GM12864 (cell line): ENCODE data around the gene CLASP2.

Experiments
- DNase-seq: peaks from one replicate; pipeline ENCODE4 v3.0.0-alpha.2; 2011; ENCODE audit warnings: low read depth
- H3K4me3 ChIP-seq: 2 replicates; pipeline ENCODE4 v1.5.1; 2011; ENCODE audit warnings: mild to moderate bottlenecking, low read depth, low read length, control low read depth
- CTCF ChIP-seq: IDR thresholded peaks from 2 replicates; pipeline ENCODE4 v1.5.1; 2011; ENCODE audit warnings: low read depth, mild to moderate bottlenecking, moderate library complexity, low read length, control low read depth, inconsistent platforms; ENCODE audit errors: missing control alignments

CLASP2 gene

DNA sequence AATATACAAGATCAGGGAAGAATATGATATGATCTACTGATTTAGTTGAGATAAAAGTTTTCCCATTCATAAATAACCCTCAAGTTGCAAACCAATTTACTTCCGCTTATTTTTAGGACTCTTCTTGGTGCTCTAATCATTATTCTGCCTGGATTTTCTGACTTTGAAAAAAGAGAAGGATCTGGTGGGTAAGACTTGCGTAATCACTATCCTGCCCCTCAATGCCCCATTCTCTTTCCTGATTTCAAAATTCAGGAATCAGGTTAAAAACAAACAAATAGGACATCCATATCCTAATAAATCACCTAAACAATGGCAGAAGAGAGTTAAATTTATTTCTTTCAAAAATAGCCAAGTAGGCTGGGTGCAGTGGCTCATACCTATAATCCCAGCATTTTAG, 127.5 kb downstream of the CLASP2 start:
- no peak for DNase-seq
- no peak overlapping the region for H3K4me3 ChIP-seq
- TF ChIP-seq CTCF: no peak

DNA sequence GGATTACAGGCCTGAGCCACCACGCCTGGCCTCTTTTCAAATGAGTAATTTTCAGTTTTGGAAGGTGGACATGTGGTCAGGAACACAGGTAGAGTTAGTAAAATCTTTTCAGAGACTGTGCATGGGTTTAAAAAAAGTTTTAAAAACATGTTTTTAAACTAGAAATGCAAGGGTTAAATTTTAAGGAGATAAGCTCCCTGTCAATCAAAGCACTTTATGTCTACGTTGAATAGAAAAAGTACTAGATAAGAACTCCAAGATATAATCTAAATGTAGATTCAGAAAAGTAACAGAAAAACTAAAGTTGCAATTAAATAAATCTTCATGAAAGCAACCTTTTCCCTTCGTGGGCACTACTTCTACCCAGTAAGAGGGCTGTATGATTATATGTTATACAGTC, 131.7 kb downstream of the CLASP2 start:
- no peak for TF ChIP-seq CTCF
- DNase-seq: no peak
- H3K4me3 ChIP-seq: no peak overlapping the region

- no peak overlapping the region for H3K4me3 ChIP-seq
- TF ChIP-seq CTCF: no peak
- DNase-seq: no peak
Measured at GRCh38 chr3:33582234-33582633, 135.8 kb downstream of the CLASP2 start.

DNA sequence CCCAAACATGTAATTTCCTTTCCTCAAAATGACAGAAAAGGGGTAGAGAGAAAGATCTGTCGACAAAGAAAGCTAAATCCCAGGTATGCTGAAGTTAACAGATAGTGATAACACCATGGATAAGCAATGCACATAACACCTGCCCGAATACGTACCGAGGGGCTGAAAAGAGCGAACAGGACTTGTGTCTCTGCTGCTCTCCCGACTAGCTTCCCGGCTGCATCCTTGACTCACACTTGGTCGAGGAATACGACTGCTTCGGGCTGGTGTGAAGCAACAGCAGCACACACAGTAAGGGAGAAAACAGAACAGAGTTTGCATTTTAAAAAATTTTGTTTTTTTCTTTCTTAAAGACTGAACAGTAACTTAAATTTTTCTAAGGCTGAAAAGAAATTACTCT, 136.4 kb downstream of the CLASP2 start:
- no peak for DNase-seq
- no peak overlapping the region for H3K4me3 ChIP-seq
- TF ChIP-seq CTCF: no peak

DNA sequence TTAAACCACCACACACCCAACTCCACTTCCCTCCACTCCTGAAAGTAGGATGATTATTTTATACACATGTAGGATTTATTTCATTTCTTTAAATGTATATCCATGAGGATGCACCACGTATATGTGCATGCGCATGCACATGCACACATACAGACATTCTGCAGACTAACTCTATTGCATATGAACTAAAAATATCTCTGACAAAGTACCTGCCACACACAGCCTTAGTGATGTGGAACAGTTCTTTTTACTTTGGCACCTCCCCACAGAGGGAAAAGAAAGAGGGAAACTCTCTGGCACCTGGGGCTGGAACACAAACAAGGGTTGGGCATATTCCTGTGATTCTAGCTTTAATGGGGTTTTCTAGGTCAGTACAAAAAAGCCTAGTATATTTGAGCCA, 138.2 kb downstream of the CLASP2 start:
- no peak for TF ChIP-seq CTCF
- DNase-seq: no peak

DNA sequence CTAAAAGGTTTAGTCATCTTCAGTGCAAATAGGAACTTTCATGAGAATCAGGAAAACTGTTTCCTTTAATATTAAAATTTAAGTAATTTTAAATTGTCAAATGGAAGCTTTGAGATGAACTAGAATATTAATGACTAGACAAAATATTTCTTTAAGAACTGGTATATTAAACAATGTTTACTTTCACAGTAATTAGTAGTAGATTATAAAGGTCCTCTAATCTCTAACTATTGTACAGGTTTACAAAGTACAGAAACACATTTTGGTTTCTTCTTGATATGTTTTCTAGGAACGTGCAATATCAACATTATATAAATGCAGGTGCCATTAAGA, 138.9 kb downstream of the CLASP2 start:
- DNase-seq: no peak
- no peak for TF ChIP-seq CTCF
- no peak overlapping the region for H3K4me3 ChIP-seq

More for the DNA sequence above, 138.2 kb downstream of the CLASP2 start:
- H3K4me3 ChIP-seq: no peak overlapping the region

GRCh38 chr3:33578325-33579177, 139.5 kb downstream of the CLASP2 start:
- H3K4me3 ChIP-seq: no peak overlapping the region
- TF ChIP-seq CTCF: no peak
- no peak for DNase-seq
